ENCODE measurements around the gene ACTN4.
"Not testable (repeated sequence)": the region's sequence is repeated elsewhere in the genome, so short reads cannot be mapped to it uniquely, and the experiment has no call there.

ACTN4 gene

DNA sequence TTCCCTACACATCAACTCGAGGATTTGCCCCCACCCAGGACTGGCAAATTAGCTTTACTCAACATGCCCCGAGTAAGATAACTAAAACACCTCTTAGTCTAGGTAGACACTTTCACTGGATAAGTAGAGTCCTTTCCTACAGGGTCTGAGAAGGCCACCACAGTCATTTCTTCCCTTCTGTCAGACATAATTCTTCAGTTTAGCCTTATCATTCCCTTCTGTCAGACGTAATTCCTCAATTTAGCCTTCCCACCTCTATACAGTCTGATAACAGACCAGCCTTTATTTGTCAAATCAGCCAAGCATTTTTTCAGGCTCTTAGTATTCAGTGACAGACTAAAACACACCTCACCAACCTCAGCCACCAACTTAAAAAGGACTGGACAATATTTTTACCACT, 106.3 kb downstream of the ACTN4 start:
- not testable (repeated sequence) for H3K9ac ChIP-seq (ENCODE audit: low read depth, low read length); H3K36me3 ChIP-seq (ENCODE audit: insufficient read depth, low read length)

GRCh38 chr19:38754196-38754595, 106.7 kb downstream of the ACTN4 start:
- not testable (repeated sequence) for H3K36me3 ChIP-seq (ENCODE audit: insufficient read depth, low read length); H3K4me1 ChIP-seq (ENCODE audit: insufficient read depth, low read length); H3K9me3 ChIP-seq (ENCODE audit: control insufficient read depth, insufficient read depth, low read length); H3K9ac ChIP-seq (ENCODE audit: low read depth, low read length)

More for the DNA sequence above, 106.3 kb downstream of the ACTN4 start:
- H3K9me3 ChIP-seq (ENCODE audit: control insufficient read depth, insufficient read depth, low read length); H3K4me1 ChIP-seq (ENCODE audit: insufficient read depth, low read length): not testable (repeated sequence)

DNA sequence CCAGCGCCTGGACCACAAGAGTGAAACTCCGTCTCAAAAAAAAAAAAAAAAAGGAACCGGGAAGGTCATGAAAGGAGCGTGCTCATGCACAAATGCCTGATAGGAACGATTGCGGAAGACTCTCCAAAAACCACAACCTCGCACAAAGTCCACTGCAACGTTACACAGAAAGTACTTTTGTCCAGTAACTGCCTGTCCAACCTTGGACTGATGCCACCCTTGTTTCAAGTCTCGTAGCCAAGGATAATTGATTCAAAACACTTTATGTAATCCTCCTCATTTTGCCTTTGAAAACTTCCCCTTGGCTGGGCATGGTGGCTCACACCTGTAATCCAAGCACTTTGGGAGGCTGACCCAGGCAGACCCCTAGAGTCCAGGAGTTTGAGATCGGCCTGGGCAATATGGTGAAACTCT, 112.1 kb downstream of the ACTN4 start:
- H3K36me3 ChIP-seq (ENCODE audit: insufficient read depth, low read length): no peaks in the 10 kb centered on the region
- H3K4me1 ChIP-seq (ENCODE audit: insufficient read depth, low read length): no peaks in the 10 kb centered on the region
- H3K9me3 ChIP-seq (ENCODE audit: control insufficient read depth, insufficient read depth, low read length): no peaks in the 10 kb centered on the region
- no peak overlapping the region for H3K9ac ChIP-seq (ENCODE audit: low read depth, low read length)

DNA sequence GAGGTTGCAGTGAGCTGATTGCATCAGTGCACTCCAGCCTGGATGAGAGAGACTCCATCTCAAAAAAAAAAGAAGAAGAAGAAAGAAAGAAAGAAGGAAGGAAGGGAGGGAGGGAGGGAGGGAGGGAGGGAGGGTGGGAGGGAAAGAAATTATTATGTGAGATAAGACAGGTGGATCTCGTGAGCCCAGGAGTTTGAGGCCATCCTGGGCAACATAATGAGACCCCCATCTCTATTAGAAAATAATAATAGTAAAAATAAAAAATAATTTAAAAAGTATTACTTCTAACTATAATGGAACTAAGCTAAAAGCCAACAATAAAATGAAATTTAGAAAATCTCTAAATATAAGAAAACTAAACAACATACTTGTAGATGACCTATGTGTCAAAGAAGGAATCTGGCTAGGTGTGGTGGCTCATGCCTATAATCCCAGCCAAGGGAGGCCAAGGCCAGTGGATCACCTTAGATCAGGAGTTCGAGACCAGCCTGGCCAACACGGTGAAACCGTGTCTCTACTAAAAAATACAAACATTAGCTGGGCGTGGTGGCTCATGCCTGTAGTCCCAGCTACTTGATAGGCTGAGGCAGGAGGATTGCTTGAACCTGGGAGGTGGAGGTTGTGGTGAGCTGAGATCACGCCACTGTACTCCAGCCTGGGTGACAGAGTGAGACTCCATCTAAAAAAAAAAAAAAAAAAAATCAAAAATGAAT, 113.5 kb downstream of the ACTN4 start:
- H3K9ac ChIP-seq (ENCODE audit: low read depth, low read length); H3K36me3 ChIP-seq (ENCODE audit: insufficient read depth, low read length); H3K4me1 ChIP-seq (ENCODE audit: insufficient read depth, low read length); H3K9me3 ChIP-seq (ENCODE audit: control insufficient read depth, insufficient read depth, low read length): not testable (repeated sequence)

DNA sequence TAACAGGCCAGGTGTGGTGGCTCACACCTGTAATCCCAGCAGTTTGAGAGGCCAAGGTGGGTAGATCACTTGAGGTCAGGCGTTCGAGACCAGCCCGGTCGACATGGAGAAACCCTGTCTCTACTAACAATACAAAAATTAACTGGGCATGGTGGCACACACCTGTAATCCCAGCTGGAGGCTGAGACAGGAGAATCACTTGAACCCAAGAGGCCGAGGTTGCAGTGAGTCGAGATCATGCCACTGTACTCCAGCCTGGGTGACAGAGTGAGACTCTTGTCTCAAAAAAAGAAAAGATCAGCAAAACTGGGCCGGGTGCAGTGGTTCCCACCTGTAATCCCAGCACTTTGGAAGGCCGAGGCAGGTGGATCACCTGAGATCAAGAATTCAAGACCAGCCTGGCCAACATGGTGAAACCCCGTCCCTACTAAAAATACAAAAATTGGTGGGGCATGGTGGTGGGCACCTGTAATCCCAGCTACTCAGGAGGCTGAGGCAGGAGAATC, 114.5 kb downstream of the ACTN4 start:
- not testable (repeated sequence) for H3K36me3 ChIP-seq (ENCODE audit: insufficient read depth, low read length); H3K9ac ChIP-seq (ENCODE audit: low read depth, low read length); H3K4me1 ChIP-seq (ENCODE audit: insufficient read depth, low read length); H3K9me3 ChIP-seq (ENCODE audit: control insufficient read depth, insufficient read depth, low read length)

- Histone ChIP-seq H3K9ac (ENCODE audit: low read depth, low read length) (no peak overlapping the region), H3K36me3 (ENCODE audit: insufficient read depth, low read length) (no peaks in the 10 kb centered on the region), H3K4me1 (ENCODE audit: insufficient read depth, low read length) (no peaks in the 10 kb centered on the region), H3K9me3 (ENCODE audit: control insufficient read depth, insufficient read depth, low read length) (no peaks in the 10 kb centered on the region)
These were observed 116.4 kb downstream of the ACTN4 start for GRCh38 chr19:38763795-38764220.

- Histone ChIP-seq H3K4me1 (ENCODE audit: insufficient read depth, low read length) (0 out of 2 replicates have a peak, but pooled peaks cover 3% of the 10 kb centered on the region), H3K9me3 (ENCODE audit: control insufficient read depth, insufficient read depth, low read length) (no peaks in the 10 kb centered on the region), H3K9ac (ENCODE audit: low read depth, low read length) (no peak overlapping the region), H3K36me3 (ENCODE audit: insufficient read depth, low read length) (no peaks in the 10 kb centered on the region)
These were observed 117.8 kb downstream of the ACTN4 start for GRCh38 chr19:38765214-38765613.

DNA sequence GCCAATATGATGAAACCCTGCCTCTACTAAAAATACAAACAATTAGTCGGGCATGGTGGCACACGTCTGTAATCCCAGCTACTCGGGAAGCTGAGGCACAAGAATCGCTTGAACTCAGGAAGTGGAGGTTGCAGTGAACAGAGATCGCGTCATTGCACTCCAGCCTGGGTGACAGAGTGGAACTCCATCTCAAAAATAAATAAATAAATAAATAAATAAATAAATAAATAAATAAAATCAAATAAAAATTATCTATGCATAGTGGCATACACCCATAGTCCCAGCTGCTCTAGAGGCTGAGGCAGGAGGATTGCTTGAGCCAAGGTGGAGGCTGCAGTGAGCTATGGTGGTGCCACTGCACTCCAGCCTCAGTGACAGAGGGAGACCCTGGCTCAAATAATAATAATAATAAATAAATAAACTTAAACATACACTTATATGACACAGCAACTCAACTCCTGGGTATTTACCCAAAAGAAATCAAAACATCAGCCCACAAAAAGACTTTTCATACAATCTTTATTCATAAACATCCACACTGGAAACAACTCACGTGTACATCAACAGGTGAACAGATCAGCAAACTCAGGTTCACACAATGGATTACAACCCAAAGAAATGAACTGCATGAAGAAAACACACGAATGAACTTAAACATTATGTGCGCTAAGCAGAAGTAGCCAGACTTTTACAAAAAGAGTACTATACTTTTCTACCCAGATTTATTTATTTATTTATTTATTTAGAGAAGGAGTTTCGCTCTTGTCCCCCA, 119.0 kb downstream of the ACTN4 start:
- no peaks in the 10 kb centered on the region for H3K36me3 ChIP-seq (ENCODE audit: insufficient read depth, low read length)
- no peak overlapping the region for H3K9ac ChIP-seq (ENCODE audit: low read depth, low read length)
- 0 out of 2 replicates have a peak, but pooled peaks cover 3% of the 10 kb centered on the region for H3K4me1 ChIP-seq (ENCODE audit: insufficient read depth, low read length)
- H3K9me3 ChIP-seq (ENCODE audit: control insufficient read depth, insufficient read depth, low read length): no peaks in the 10 kb centered on the region

- Histone ChIP-seq H3K36me3 (ENCODE audit: insufficient read depth, low read length) (no peaks in the 10 kb centered on the region), H3K9me3 (ENCODE audit: control insufficient read depth, insufficient read depth, low read length) (no peaks in the 10 kb centered on the region), H3K9ac (ENCODE audit: low read depth, low read length) (peak overlapping the region; percentile 28), H3K4me1 (ENCODE audit: insufficient read depth, low read length) (peaks cover 3% of the 10 kb centered on the region; the same call in 1 of the 2 replicates)
These were observed 122.3 kb downstream of the ACTN4 start for GRCh38 chr19:38769635-38770211.

DNA sequence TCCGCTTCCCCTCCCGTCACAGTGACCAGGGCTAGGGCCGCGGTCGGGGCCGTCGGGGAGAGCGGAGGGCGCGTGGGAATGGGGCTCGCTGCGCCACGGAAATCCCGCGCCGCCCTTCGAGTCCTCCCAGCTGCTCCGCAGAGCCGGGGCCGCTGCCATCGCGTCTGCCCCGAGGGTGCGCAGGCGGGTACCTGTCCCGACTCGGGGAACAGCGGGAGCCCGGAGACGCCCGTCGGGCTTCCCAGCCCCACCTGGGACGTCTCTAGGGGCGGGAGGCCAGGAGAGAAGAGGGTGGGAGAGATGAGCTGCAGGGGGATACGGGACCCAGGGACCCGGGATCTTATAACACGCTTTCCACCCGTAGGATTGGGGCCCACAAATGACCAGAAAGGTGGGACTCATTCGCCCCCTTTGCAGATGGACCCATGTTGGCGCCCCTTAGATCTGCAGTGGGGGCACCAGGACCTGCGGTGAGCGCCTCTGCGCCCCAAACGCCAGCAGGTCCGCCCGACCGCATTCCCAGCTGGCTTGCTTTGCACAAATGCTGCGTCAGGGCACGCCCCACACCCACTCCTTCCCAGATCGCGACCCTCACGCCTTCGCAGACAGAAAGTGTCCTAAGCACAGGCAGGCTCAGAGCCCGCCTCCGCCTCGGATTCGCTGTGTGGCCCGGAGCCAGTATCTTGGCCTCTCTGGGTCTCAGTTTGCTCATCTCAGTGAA, 122.9 kb downstream of the ACTN4 start:
- peak overlapping the region; percentile 28; the same call in 1 of the 2 replicates for H3K9ac ChIP-seq (ENCODE audit: low read depth, low read length)
- not testable (repeated sequence) for H3K9me3 ChIP-seq (ENCODE audit: control insufficient read depth, insufficient read depth, low read length)

DNA sequence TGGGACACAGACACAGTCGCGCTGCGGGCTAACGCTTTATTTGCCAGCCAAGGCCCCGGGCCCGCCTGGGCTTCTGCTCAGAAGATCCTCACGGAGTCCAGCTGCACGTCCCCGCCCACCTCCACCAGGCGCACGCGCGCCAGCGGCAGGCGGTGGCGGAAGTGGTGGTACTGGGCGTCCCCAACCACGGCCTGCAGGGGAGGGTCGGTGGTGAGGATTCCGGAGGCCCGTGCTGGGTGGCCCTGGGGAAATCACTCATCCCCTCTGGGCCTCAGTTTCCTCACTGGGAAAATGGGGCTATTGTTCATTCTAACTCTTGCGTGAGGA, 123.5 kb downstream of the ACTN4 start:
- not testable (repeated sequence) for H3K9ac ChIP-seq (ENCODE audit: low read depth, low read length); H3K36me3 ChIP-seq (ENCODE audit: insufficient read depth, low read length); H3K9me3 ChIP-seq (ENCODE audit: control insufficient read depth, insufficient read depth, low read length); H3K4me1 ChIP-seq (ENCODE audit: insufficient read depth, low read length)

More for the DNA sequence above, 122.9 kb downstream of the ACTN4 start:
- not testable (repeated sequence) for H3K36me3 ChIP-seq (ENCODE audit: insufficient read depth, low read length); H3K4me1 ChIP-seq (ENCODE audit: insufficient read depth, low read length)

DNA sequence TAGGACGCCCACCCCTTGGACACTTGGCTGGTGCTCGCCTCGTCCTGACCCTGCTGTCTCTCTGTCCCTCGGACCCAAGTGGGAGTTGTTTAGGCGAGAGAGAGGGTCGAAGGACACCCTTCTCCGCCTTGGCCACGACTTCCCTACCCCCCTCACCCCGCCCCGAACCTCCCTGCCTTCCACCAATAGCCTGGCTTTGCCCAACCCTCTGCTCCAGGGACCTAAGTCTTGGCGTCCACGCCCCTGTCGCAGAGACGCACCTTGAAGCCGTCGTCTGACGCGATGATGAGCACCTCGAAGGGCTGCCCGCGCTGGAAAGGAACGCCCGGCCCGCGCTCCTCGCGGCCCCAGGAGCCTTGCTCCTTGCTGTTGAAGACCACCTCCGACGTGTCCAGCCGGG, 124.1 kb downstream of the ACTN4 start:
- not testable (repeated sequence) for H3K9me3 ChIP-seq (ENCODE audit: control insufficient read depth, insufficient read depth, low read length); H3K4me1 ChIP-seq (ENCODE audit: insufficient read depth, low read length); H3K36me3 ChIP-seq (ENCODE audit: insufficient read depth, low read length); H3K9ac ChIP-seq (ENCODE audit: low read depth, low read length)

GRCh38 chr19:38773469-38774177, 126.2 kb downstream of the ACTN4 start, which contains the start of gene LGALS7:
LGALS7 (minus strand) TSS chr19:38773517; CDS start chr19:38773492, 25 bp downstream.
- Histone ChIP-seq H3K9me3 (ENCODE audit: control insufficient read depth, insufficient read depth, low read length) (no peaks in the 10 kb centered on the region), H3K36me3 (ENCODE audit: insufficient read depth, low read length) (no peaks in the 10 kb centered on the region), H3K9ac (ENCODE audit: low read depth, low read length) (no peak within 1 kb of the TSS), H3K4me1 (ENCODE audit: insufficient read depth, low read length) (peaks cover 3% of the 10 kb centered on the region; the same call in 1 of the 2 replicates)

All from ES-I3 (cell line).